Activated effector memory CD4-positive, alpha-beta T cell treated with Interleukin-2 at 50 U/mL for 16 hours (primary cell): Measurements from ENCODE around the gene OR2A5.
"Not testable (repeated sequence)": the region's sequence is repeated elsewhere in the genome, so short reads cannot be mapped to it uniquely, and the experiment has no call there.

Source experiments
- DNase-seq: peaks from one replicate; pipeline ENCODE4 v3.0.0-alpha.2; 2020

OR2A5 gene

GRCh38 chr7:144048648-144049047 is at the start of gene OR2A5:
Gene OR2A5 (plus strand): TSS chr7:144048948. CDS start chr7:144050402, 1,454 bp downstream.
- DNase-seq: no peak

- no peak for DNase-seq
Measured at GRCh38 chr7:144000020-144000419, 48.7 kb upstream of the OR2A5 start, which contains the start of gene OR6B1. Gene OR6B1 (plus strand): TSS chr7:144000320. CDS start chr7:144003997, 3,677 bp downstream.

DNA sequence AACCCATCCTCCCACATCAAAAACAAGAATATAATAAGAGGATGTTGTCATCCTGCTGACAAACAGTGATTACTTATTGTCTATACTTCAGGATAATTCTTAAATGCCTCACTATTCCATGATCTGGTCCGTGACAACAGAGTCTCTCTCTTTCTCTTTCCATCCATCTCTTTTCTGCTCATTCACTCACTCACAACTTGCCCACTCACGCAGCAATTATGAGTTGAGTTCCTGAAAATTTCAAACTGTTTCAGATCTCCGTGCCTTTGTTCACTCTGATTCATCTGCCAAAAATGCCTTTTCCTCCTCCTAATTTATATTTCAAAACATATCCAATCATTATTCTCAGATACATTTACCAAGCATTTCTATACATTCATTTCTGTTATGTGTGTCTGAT is 47.2 kb upstream of the OR2A5 start:
- no peak for DNase-seq

DNA sequence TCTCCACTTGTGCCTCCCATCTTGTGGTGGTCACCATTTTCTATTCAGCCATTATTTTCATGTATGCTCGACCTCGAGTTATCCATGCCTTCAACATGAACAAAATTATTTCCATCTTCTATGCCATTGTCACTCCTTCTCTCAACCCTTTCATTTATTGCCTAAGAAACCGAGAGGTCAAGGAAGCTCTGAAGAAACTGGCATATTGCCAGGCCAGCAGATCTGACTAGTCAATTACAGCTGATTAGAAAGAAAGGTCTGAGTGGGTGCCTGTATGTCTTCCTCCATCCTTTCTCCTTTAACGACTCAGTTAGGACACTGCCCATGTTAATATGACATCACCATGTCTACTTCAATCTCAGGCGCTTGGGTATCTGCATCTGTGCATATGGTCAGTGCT is 44.0 kb upstream of the OR2A5 start:
- DNase-seq: no peak

GRCh38 chr7:144006029-144006691 is 42.6 kb upstream of the OR2A5 start:
- no peak for DNase-seq

GRCh38 chr7:144006692-144007042 is 42.1 kb upstream of the OR2A5 start:
- no peak for DNase-seq

DNA sequence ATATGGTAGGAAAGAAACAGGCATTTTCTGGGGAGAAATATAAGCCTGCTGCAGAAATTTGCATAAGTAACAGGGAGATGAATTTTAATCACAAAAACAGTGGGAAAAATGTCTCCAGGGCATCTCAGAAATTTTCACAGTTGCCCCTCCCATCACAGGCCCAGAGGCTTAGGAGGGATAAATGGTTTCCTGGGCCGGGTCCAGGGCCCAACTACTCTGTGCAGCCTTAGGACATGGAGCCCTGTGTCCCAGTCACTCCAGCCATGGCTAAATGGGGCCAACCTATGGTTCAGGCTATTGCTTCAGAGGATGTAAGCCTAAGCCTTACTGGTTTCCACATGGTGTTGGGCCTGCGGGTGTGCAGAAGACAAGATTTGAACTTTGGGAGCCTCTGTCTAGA is 39.4 kb upstream of the OR2A5 start:
- DNase-seq: no peak

DNA sequence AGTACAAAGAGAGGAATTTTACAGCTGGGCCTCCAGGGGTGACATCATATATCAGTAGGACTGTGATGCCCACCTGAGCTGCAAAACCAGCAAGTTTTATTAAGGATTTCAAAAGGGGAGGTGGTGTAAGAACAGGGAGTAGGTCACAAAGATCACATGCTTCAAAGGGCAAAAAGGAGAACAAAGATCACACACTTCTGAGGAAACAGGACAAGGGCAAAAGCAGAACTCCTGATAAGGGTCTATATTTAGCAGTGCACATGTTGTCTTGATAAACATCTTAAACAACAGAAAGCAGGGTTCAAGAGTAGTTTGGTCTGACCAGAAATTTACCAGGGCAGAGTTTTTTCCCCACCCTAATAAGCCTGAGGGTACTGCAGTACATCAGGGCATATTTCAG is 38.7 kb upstream of the OR2A5 start:
- DNase-seq: not testable (repeated sequence)

DNA sequence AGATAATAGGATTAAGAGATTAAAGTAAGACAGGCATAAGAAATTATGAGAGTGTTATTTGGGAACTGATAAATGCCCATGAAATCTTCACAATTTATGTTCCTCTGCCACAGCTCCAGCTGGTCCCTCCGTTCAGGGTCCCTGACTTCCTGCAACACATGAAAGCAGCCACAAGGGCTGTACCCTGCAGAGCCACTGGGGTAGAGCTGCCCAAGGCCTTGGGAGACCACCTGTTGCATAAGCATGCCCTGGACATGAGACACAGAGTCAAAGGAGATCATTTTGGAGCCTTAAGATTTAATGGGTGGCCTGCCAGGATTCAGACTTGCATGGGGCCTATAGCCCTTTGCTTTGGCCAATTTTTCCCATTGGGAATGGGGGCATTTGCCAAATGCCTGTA is 37.9 kb upstream of the OR2A5 start:
- not testable (repeated sequence) for DNase-seq

DNA sequence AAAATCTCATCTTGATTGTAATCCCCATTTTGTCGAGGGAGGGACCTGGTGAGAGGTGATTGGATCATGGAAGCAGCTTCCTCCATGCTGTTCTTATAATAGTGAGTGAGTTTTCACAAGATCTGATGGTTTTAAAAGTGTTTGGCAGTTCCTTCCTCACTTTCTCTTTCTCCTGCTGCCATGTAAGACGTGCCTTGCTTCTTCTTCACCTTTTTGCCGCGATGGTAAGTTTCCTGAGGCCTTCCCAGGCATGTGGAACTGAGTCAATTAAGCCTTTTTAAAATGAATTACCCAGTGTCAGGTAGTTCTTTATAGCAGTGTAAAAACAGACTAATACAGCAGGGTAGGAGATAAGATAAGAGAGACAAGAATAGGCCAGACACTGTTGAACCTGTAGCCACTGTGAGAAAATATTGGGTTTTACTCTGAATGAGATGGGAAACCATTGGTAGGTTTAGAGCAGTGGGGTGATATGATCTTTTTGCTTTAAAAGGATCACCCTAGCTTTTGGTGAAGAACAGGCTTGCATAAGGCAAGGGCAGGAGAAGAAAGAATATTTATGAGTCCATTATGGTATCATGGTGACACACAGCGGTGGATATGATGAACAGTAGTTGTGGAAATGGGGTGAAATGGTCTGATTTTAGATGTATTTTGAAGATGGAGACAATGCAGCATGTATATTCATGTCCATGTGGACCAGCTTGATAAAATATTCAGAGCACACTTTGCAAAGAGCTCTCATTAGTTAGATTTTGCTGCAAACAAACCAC is 37.1 kb upstream of the OR2A5 start:
- no peak for DNase-seq

DNA sequence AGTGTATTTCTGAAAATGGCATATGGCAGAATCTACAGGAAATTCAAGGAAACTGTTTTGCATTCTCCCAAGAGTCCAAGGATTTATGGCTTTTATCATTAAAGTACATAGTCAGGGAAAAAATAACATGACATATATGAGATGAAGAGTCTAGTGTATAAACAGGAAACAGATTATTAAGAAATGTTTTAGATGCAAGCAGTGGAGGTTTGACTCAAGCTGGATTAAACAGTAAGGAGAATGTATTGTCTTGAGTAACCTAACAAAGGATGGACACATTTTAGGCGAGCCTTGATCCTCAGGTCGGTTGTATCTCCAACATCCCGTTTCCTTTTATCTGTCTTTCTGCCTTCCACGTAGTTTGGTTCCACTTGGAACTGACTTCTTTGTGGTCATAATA is 30.7 kb upstream of the OR2A5 start:
- no peak for DNase-seq

DNA sequence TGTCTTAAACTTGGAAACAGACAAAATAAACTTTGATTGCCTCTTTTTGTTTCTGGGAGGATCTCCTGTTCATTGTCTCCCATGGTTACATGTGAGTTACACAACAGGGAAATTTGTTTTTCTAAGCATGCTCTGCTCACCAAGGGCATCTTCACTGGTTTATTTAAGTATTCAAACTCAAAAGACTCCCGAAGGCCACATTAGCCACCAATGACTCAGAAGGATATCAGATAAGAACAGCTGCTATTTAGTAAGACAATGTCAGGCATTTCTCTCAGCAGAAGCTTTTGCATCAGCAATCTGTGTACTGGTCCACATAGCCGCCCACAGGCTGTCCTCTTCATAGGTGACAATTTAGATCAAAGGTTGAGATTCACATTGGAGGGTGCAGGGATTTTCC is 29.3 kb upstream of the OR2A5 start:
- no peak for DNase-seq

DNA sequence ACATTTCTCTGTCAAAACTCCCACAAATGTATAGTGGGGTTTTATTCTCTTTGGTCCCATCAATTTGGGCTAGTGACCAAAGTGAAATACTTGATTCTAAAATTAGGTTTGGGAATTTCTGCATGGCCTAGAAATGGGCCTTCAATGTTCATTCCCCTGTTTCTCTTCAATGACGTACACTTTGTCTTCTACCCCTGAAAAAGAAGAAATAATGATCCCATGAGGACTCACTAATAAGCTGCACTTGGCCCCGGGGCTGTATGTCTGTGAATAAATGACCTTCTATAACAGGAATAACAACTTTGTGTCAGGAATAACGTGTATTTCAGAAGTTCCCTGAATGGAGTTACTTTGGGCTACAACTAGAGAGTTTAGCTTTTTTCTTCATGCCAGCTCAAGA is 28.4 kb upstream of the OR2A5 start:
- DNase-seq: no peak

DNA sequence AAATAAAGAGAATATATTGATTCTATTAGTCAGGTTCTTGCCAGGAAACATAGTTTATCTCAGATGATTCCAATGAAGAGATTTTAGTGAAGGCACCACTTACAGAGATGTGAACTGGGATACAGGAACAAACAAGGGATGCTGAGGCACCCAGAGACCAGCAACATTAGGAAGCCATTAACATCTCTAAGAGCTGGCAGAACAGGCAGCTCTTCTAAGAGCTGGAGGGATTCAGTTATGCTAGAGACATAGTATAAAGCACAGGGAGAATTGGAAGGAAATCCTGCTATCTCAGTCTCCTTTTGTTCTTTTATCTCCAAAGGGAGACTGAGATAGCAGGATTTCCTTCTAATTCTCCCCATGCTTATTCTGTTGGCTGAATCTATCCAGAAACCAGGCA is 26.6 kb upstream of the OR2A5 start:
- no peak for DNase-seq

DNA sequence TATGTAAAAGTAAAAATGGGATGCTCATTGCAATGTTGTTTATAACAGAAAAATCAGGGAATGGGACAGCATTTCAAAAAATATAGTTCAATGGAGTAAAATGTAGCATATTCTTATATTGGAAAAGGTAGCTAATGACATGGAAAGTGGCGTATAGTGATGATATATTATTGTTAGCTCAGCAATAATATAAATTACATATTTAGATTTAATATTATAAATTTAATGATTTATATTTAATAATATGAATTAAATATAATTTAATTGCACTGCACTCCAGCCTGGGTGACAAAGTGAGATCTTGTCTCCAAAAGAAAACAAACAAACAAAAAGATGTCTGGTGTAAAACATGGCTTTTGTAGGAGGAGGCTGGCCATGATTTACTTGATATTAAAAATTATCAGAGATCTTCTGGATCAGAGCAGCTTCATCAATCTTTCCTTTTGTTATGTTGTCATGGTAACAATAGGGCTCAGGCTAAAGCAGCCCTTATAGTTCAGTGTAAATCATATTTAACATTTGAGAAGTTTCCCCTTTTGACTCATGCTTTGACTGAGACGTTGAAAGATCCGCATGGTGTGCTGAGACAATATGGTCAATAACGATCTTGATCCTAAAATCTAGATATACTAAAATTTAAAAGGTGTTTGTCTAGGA is 25.4 kb upstream of the OR2A5 start:
- no peak for DNase-seq

DNA sequence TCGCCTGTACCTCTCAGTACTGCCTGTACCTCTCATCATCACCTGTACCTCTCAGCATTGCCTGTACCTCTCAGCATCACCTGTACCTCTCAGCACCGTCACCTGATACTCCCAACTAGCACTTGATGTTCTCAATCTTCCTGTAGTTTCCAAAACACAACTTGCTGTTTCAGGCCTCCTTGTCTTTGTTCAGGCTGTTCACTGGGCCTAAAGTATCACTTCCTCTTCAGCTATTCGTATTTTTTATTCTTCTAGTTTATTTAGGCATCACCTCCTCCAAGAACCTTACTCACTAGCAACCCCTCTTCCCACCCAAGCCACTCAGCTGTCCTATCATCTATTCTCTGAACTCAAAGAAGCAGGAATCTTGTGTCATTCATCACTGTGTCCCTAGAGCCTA is 24.5 kb upstream of the OR2A5 start:
- DNase-seq: no peak

GRCh38 chr7:144026203-144026883 is 22.4 kb upstream of the OR2A5 start:
- no peak for DNase-seq

GRCh38 chr7:144027070-144027469 is 21.7 kb upstream of the OR2A5 start:
- no peak for DNase-seq

DNA sequence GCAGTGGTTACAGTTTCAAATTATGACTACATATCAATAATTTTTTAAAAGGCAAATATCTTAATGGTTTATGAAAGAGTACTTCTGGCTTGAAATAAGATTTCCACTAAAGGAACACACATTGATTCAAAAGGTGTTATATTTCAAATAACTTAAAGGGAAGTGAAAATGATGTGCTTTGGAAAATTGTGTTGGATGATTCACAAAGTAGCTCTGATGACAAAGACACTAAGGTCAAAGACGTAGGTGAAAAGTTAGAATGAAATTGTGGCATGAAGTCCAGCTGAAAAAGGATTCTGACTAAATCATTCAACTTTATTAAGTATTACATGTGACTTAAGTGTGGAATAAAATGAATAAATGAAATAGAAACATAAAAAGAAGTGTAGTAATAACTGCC is 20.8 kb upstream of the OR2A5 start:
- DNase-seq: no peak

- DNase-seq: no peak
Measured at GRCh38 chr7:144028547-144028946, 20.2 kb upstream of the OR2A5 start.

DNA sequence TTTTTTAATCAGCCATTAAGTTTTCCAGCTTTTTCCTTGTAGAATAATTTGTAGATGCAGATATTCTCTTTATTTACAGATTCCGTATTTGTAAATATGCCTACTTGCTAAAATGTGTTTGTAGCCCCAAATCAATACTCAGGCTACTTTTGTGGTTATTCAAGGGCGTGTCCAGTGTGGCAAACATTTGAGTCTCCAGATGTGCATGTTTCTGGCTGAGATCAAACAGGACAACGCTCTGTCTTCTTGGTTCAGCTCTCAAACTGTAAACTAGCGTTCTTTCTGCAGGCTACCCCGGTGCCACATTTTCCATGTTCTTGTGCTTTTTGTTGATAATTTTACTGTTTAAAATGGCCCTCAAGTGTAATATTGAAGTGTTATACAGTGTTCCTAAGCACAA is 16.2 kb upstream of the OR2A5 start:
- DNase-seq: no peak

GRCh38 chr7:144032985-144033709 is 15.6 kb upstream of the OR2A5 start:
- DNase-seq: no peak

DNA sequence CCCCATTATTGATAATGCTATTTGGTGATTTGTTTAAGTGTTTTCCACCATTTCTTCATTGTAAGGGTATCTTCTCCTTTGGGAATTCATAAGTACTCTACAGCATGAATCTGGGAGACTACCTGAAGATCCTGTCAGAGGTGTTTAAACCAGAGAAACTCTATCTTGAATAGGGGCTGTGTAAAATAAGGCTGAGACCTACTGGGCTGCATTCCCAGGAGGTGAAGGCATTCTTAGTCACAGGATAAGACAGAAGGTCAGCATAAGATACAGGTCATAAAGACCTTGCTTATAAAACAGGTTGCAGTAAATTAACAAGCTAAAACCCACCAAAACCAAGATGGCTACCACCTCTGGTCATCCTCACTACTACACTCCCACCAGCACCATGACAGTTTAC is 13.4 kb upstream of the OR2A5 start:
- no peak for DNase-seq
